ENCODE measurements around the gene PHACTR4. TPM values are rescaled to one million over a fixed set of nuclear protein-coding genes. Genes with fewer than 3 reads are reported as not detected.

PHACTR4 gene
- total and polyA plus RNA-seq, 2 donors (not counting 3 experiments of a cell fraction or from before 2014, with no cell fraction given), result 25.4 to 61.0 TPM

GRCh38 chr1:28535180-28535579 is 165.6 kb downstream of the PHACTR4 start:
- Histone ChIP-seq H3K79me2 (ENCODE audit: control insufficient read depth, insufficient read depth, low read length) (no peaks in the 10 kb centered on the region), H3K9me1 (replicated peaks; ENCODE audit: control insufficient read depth, extremely low read depth, insufficient read depth, low read length) (no peaks in the 10 kb centered on the region), H3K9ac (replicated peaks; ENCODE audit: extremely low read depth, insufficient read depth, low read length) (no peak overlapping the region), H3K27ac (ENCODE audit: insufficient read depth, low read depth, low read length) (no peak overlapping the region), H3K36me3 (ENCODE audit: control insufficient read depth in 2 of 2, extremely low read depth in 1 of 2, insufficient read depth in 2 of 2, low read length in 2 of 2) (peaks cover 19 to 32% of the 10 kb centered on the region in 2 experiments), H3K27me3 (ENCODE audit: control insufficient read depth in 2 of 2, insufficient read depth in 2 of 2, low read length in 2 of 2) (no peaks in the 10 kb centered on the region), H3K9me3 (replicated peaks; ENCODE audit: control insufficient read depth, insufficient read depth, low read length) (no peaks in the 10 kb centered on the region), H3K4me1 (ENCODE audit: control insufficient read depth, extremely low read depth, insufficient read depth, low read length) (no peaks in the 10 kb centered on the region), H4K20me1 (replicated peaks; ENCODE audit: control insufficient read depth, extremely low read depth, insufficient read depth, low read length) (no peaks in the 10 kb centered on the region), H3K4me3 (replicated peaks in 1 of 3; ENCODE audit: insufficient read depth in 1 of 3, low read depth in 1 of 3, low read length in 3 of 3) (no peak overlapping the region), H2AFZ (ENCODE audit: low read depth, low read length) (no peak overlapping the region), H3K4me2 (ENCODE audit: insufficient read depth, low read length) (no peak overlapping the region)
- FAIRE-seq (no peak), DNase-seq (ENCODE audit: low read depth, low spot score) (no peak)
- TF ChIP-seq MAX (IDR thresholded peaks at IDR 0.05; ENCODE audit: insufficient read depth, insufficient read length) (no peak), POLR2AphosphoS5 (IDR thresholded peaks at IDR 0.05; ENCODE audit: insufficient read depth, low read depth, low read length) (no peak), GATA2 (IDR thresholded peaks at IDR 0.05; ENCODE audit: insufficient read depth, insufficient read length, low read depth, low read length) (no peak), CTCF (IDR thresholded peaks at IDR 0.05; ENCODE audit: extremely low read depth in 1 of 2, insufficient read depth in 1 of 2, low read depth in 1 of 2, low read length in 2 of 2) (no peak), FOS (IDR thresholded peaks at IDR 0.05; ENCODE audit: borderline replicate concordance, insufficient read depth, low read length) (no peak), MYC (IDR thresholded peaks at IDR 0.05; ENCODE audit: low read depth, low read length) (no peak), EZH2 (IDR thresholded peaks at IDR 0.05; ENCODE audit: borderline replicate concordance, low read depth, low read length, severe bottlenecking) (no peak), JUN (IDR thresholded peaks at IDR 0.05; ENCODE audit: borderline replicate concordance, insufficient read depth, insufficient read length, low read depth) (no peak), POLR2A (IDR thresholded peaks at IDR 0.05; ENCODE audit: low read depth, low read length) (no peak)
- dilution Hi-C loops (cut with MboI; ENCODE audit: extremely low pct_ligation_motif_present, low sequenced_read_pairs) (no loop called here), intact Hi-C loops (cut with micrococcal nuclease) (no loop called here)
- BruUV-seq (replicated peaks), result no TSS peak
- ChIA-PET POLR2A (no interaction called here), CTCF (interaction anchor here (0.6 kb wide), 1 partner anchor 16 kb away, joined by 5 read pairs; no protein-coding TSS in a partner anchor)

All from endothelial cell of umbilical vein (primary cell).